ENCODE data around the gene DRAXIN.

Gene DRAXIN

DNA sequence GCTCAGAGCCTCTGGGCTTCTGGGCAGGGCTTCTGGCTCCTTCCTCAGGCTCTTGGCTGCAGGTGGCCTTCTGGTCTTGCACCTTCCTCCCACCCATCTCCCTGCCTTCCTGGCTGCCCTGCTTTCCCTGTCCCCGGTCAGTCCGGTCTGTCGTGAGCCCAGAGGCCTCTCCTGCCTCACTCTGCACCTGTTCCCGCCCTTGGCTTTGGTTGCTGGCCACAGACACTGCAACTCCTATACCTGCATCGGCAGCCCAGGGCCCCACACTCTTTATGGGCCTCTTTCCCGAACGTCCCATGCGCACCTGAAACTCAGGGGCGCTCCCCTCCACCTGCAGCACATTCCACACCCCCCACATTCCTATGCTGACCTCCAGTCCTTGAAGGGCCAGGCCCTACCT is 45.2 kb upstream of the DRAXIN start:
- Histone ChIP-seq H3K9ac (ENCODE audit: low read depth, low read length) (no peak overlapping the region), H3K4me1 (ENCODE audit: insufficient read depth, low read length) (no peaks in the 10 kb centered on the region), H3K36me3 (ENCODE audit: insufficient read depth, low read length) (no peaks in the 10 kb centered on the region), H3K4me2 (ENCODE audit: insufficient read depth, low read length) (no peak overlapping the region), H3K9me3 (ENCODE audit: insufficient read depth, low read length, severe bottlenecking) (no peaks in the 10 kb centered on the region), H3K4me3 (ENCODE audit: low read depth in 1 of 2, low read length in 2 of 2) (no peak overlapping the region), H3K27me3 (ENCODE audit: insufficient read depth, low read length, poor library complexity) (no peaks in the 10 kb centered on the region), H3K27ac (ENCODE audit: low read length) (no peak overlapping the region), H3K79me2 (ENCODE audit: insufficient read depth, low read length) (no peaks in the 10 kb centered on the region), H2AFZ (ENCODE audit: low read depth, low read length) (no peak overlapping the region), H4K20me1 (ENCODE audit: insufficient read depth, low read length) (peaks cover 4% of the 10 kb centered on the region; the same call in 1 of the 2 replicates)
- no peak for ATAC-seq (ENCODE audit: insufficient read depth, low read depth)
- no peak for DNase-seq
- no peak for TF ChIP-seq EZH2 (IDR thresholded peaks at IDR 0.05; ENCODE audit: borderline replicate concordance, low read depth, low read length, severe bottlenecking)
- TF ChIP-seq, protein P1, sequence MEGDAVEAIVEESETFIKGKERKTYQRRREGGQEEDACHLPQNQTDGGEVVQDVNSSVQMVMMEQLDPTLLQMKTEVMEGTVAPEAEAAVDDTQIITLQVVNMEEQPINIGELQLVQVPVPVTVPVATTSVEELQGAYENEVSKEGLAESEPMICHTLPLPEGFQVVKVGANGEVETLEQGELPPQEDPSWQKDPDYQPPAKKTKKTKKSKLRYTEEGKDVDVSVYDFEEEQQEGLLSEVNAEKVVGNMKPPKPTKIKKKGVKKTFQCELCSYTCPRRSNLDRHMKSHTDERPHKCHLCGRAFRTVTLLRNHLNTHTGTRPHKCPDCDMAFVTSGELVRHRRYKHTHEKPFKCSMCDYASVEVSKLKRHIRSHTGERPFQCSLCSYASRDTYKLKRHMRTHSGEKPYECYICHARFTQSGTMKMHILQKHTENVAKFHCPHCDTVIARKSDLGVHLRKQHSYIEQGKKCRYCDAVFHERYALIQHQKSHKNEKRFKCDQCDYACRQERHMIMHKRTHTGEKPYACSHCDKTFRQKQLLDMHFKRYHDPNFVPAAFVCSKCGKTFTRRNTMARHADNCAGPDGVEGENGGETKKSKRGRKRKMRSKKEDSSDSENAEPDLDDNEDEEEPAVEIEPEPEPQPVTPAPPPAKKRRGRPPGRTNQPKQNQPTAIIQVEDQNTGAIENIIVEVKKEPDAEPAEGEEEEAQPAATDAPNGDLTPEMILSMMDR (IDR thresholded peaks at IDR 0.05; ENCODE audit: borderline replicate concordance, extremely low read depth, low read length, poor library complexity, severe bottlenecking): no peak

DNA sequence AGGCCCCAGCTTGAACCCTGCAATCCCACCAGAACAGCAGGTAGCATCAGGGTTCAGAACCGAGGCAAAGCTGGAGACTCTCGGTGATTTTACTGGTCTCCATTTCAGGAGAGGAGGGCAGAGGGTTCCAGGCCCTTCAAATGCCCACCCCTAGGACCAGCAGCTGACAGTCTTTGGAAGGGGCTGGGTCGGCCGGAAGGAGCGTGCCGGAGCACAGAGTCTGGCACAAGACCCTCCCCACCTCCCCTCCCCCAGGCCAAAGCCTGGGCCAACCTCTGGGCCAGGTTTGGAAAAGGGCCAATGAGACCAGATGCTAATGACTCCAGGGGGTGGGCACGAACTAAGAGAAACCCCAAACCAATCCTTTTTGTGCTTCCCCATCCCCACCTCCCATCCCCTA is 44.2 kb upstream of the DRAXIN start:
- no peak overlapping the region for H2AFZ ChIP-seq (ENCODE audit: low read depth, low read length)
- no peaks in the 10 kb centered on the region for H3K4me1 ChIP-seq (ENCODE audit: insufficient read depth, low read length)
- DNase-seq (no peak), ATAC-seq (ENCODE audit: insufficient read depth, low read depth) (no peak)
- no peak overlapping the region for H3K9ac ChIP-seq (ENCODE audit: low read depth, low read length)
- H3K79me2 ChIP-seq (ENCODE audit: insufficient read depth, low read length): no peaks in the 10 kb centered on the region
- no peaks in the 10 kb centered on the region for H3K9me3 ChIP-seq (ENCODE audit: insufficient read depth, low read length, severe bottlenecking)
- no peak overlapping the region for H3K27ac ChIP-seq (ENCODE audit: low read length)
- H3K36me3 ChIP-seq (ENCODE audit: insufficient read depth, low read length): no peaks in the 10 kb centered on the region
- H3K27me3 ChIP-seq (ENCODE audit: insufficient read depth, low read length, poor library complexity): no peaks in the 10 kb centered on the region
- TF ChIP-seq, protein P1 (IDR thresholded peaks at IDR 0.05; ENCODE audit: borderline replicate concordance, extremely low read depth, low read length, poor library complexity, severe bottlenecking): no peak
- TF ChIP-seq EZH2 (IDR thresholded peaks at IDR 0.05; ENCODE audit: borderline replicate concordance, low read depth, low read length, severe bottlenecking): no peak
- no peak overlapping the region for H3K4me3 ChIP-seq (ENCODE audit: low read depth in 1 of 2, low read length in 2 of 2)
- H4K20me1 ChIP-seq (ENCODE audit: insufficient read depth, low read length): peaks cover under 1% of the 10 kb centered on the region; the same call in 1 of the 2 replicates
- no peak overlapping the region for H3K4me2 ChIP-seq (ENCODE audit: insufficient read depth, low read length)

DNA sequence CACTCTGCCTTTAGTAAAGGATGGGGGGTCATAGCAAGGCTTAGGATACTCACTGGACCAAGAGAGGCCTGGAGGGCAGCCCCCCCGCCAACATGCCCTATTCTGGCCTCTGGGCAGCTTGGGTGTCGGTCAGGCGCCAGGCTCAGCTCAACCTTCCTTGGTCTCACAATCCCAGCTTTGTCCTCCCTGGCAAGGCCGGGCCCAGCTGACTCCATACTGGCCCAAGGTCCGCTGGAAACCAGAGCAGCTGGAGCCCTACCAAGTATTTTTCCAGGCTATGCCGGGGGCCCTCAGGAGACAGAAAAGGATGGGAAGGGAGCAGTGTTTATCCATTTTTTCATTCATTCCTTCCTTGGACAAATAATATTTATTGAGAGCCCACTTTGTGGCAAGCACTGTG is 43.5 kb upstream of the DRAXIN start:
- H3K9ac ChIP-seq (ENCODE audit: low read depth, low read length): no peak overlapping the region
- no peaks in the 10 kb centered on the region for H3K79me2 ChIP-seq (ENCODE audit: insufficient read depth, low read length)
- H3K27me3 ChIP-seq (ENCODE audit: insufficient read depth, low read length, poor library complexity): no peaks in the 10 kb centered on the region
- DNase-seq (no peak), ATAC-seq (ENCODE audit: insufficient read depth, low read depth) (no peak)
- no peaks in the 10 kb centered on the region for H3K36me3 ChIP-seq (ENCODE audit: insufficient read depth, low read length)
- H3K4me1 ChIP-seq (ENCODE audit: insufficient read depth, low read length): no peaks in the 10 kb centered on the region
- H3K9me3 ChIP-seq (ENCODE audit: insufficient read depth, low read length, severe bottlenecking): no peaks in the 10 kb centered on the region
- TF ChIP-seq, protein P1 (IDR thresholded peaks at IDR 0.05; ENCODE audit: borderline replicate concordance, extremely low read depth, low read length, poor library complexity, severe bottlenecking): no peak
- no peak for TF ChIP-seq EZH2 (IDR thresholded peaks at IDR 0.05; ENCODE audit: borderline replicate concordance, low read depth, low read length, severe bottlenecking)
- no peak overlapping the region for H3K4me3 ChIP-seq (ENCODE audit: low read depth in 1 of 2, low read length in 2 of 2)
- no peaks in the 10 kb centered on the region; the same call in 1 of the 2 replicates for H4K20me1 ChIP-seq (ENCODE audit: insufficient read depth, low read length)
- H3K27ac ChIP-seq (ENCODE audit: low read length): no peak overlapping the region
- no peak overlapping the region for H2AFZ ChIP-seq (ENCODE audit: low read depth, low read length)
- no peak overlapping the region for H3K4me2 ChIP-seq (ENCODE audit: insufficient read depth, low read length)

DNA sequence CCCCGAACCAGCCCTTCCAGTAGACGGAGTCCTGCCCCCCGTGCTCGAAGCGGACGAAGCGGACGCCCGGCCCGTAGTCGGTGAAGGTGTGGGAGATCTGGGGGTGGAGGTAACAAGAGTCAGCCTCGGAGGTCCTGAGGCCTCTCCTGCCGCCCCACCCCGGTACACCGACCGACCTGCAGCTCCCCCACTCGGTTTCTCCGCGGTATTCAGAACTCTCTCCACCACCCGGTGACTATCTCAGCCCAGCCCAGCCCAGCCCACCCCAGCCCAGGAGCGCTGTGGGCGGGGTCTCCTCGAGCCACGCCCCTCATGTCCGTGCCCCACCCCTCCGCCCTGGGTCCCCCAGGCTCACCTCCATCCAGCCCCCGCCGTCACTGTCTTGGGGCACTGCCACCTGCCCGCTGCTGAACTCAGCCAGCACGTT is 42.8 kb upstream of the DRAXIN start:
- Histone ChIP-seq H3K4me2 (ENCODE audit: insufficient read depth, low read length) (no peak overlapping the region), H3K9ac (ENCODE audit: low read depth, low read length) (no peak overlapping the region), H3K27me3 (ENCODE audit: insufficient read depth, low read length, poor library complexity) (no peaks in the 10 kb centered on the region), H3K27ac (ENCODE audit: low read length) (no peak overlapping the region), H4K20me1 (ENCODE audit: insufficient read depth, low read length) (no peaks in the 10 kb centered on the region; the same call in 1 of the 2 replicates), H3K79me2 (ENCODE audit: insufficient read depth, low read length) (no peaks in the 10 kb centered on the region), H3K36me3 (ENCODE audit: insufficient read depth, low read length) (no peaks in the 10 kb centered on the region), H3K9me3 (ENCODE audit: insufficient read depth, low read length, severe bottlenecking) (no peaks in the 10 kb centered on the region), H3K4me1 (ENCODE audit: insufficient read depth, low read length) (no peaks in the 10 kb centered on the region), H2AFZ (ENCODE audit: low read depth, low read length) (no peak overlapping the region), H3K4me3 (ENCODE audit: low read depth in 1 of 2, low read length in 2 of 2) (no peak overlapping the region)
- ATAC-seq (ENCODE audit: insufficient read depth, low read depth): no peak
- TF ChIP-seq, protein P1 (IDR thresholded peaks at IDR 0.05; ENCODE audit: borderline replicate concordance, extremely low read depth, low read length, poor library complexity, severe bottlenecking): no peak
- TF ChIP-seq EZH2 (IDR thresholded peaks at IDR 0.05; ENCODE audit: borderline replicate concordance, low read depth, low read length, severe bottlenecking): no peak
- DNase-seq: no peak
